Neural progenitor cell (in vitro differentiated cells): ENCODE measurements around the gene RARRES2. TPM values are rescaled to one million over a fixed set of nuclear protein-coding genes. Genes with fewer than 3 reads are reported as not detected.

ENCODE experiments used
- DNase-seq: peaks from one replicate; pipeline ENCODE4 v3.0.0-alpha.2; 2016; ENCODE audit warnings: low spot score
- H2AFZ ChIP-seq: fragments of 200-600 bp; sonication (generic); replicated peaks from 2 replicates; pipeline ENCODE4 v1.6.1; 2016; ENCODE audit warnings: antibody characterized with exemption
- H3F3A ChIP-seq: fragments of 200-600 bp; sonication (generic); 2 replicates; pipeline ENCODE4 v1.6.1; 2016; ENCODE audit warnings: antibody characterized with exemption, low read depth
- H3K27ac ChIP-seq: fragments of 200-600 bp; sonication (generic); 2 replicates; pipeline ENCODE4 v1.5.1; 2016; ENCODE audit warnings: mild to moderate bottlenecking
- H3K27me3 ChIP-seq: fragments of 200-600 bp; sonication (generic); 2 replicates; pipeline ENCODE4 v1.6.1; 2016; ENCODE audit warnings: mild to moderate bottlenecking, moderate library complexity
- H3K36me3 ChIP-seq: fragments of 200-600 bp; sonication (generic); 2 replicates; pipeline ENCODE4 v1.5.1; 2016
- H3K4me1 ChIP-seq: fragments of 200-600 bp; sonication (generic); 2 replicates; pipeline ENCODE4 v1.6.1; 2016; ENCODE audit warnings: mixed run types
- H3K4me2 ChIP-seq: fragments of 200-600 bp; sonication (generic); 2 replicates; pipeline ENCODE4 v1.6.1; 2016
- H3K4me3 ChIP-seq: fragments of 200-600 bp; sonication (generic); 2 replicates; pipeline ENCODE4 v1.5.1; 2016
- H3K79me2 ChIP-seq: fragments of 200-600 bp; sonication (generic); 2 replicates; pipeline ENCODE4 v1.6.1; 2016; ENCODE audit warnings: low read depth
- H3K9ac ChIP-seq: fragments of 200-600 bp; sonication (generic); 2 replicates; pipeline ENCODE4 v1.6.1; 2016
- H3K9me3 ChIP-seq: fragments of 200-600 bp; sonication (generic); 2 replicates; pipeline ENCODE4 v1.5.1; 2016; ENCODE audit warnings: low read depth
- H4K20me1 ChIP-seq: fragments of 200-600 bp; sonication (generic); 2 replicates; pipeline ENCODE4 v1.6.1; 2016; ENCODE audit warnings: low read depth
- H3K27ac Mint-ChIP-seq: 3 replicates; pipeline ENCODE4 v1.8.0; 2021; ENCODE audit warnings: mixed read lengths
- H3K27me3 Mint-ChIP-seq: 2 replicates; pipeline ENCODE4 v1.8.0; 2022; ENCODE audit warnings: low read depth, mild to moderate bottlenecking, inconsistent platforms, moderate library complexity, mixed read lengths; ENCODE audit not compliant: insufficient read depth
- H3K36me3 Mint-ChIP-seq: 3 replicates; pipeline ENCODE4 v1.8.0; 2021; ENCODE audit warnings: mixed read lengths
- H3K4me1 Mint-ChIP-seq: 3 replicates; pipeline ENCODE4 v1.8.0; 2021; ENCODE audit warnings: mixed read lengths
- H3K4me3 Mint-ChIP-seq: 3 replicates; pipeline ENCODE4 v1.8.0; 2021; ENCODE audit warnings: mild to moderate bottlenecking, moderate library complexity, mixed read lengths
- H3K9me3 Mint-ChIP-seq: 3 replicates; pipeline ENCODE4 v1.8.0; 2020; ENCODE audit warnings: mixed read lengths
- EZH2 ChIP-seq: fragments of 200-600 bp; sonication (generic); IDR thresholded peaks from 2 replicates; pipeline ENCODE4 v1.6.1; 2017; ENCODE audit warnings: antibody characterized with exemption, mild to moderate bottlenecking, moderate library complexity
- EZH2phosphoT487 ChIP-seq: fragments of 200-600 bp; sonication (generic); IDR thresholded peaks from 2 replicates; pipeline ENCODE4 v1.6.1; 2017; ENCODE audit warnings: antibody characterized with exemption
- total RNA-seq: library from RNA; depleted of rRNA; stranded (reverse); fragments of >200 nt; gene quantifications from 2 replicates; pipeline ENCODE4 v1.2.3, GENCODE V29; 2015; ENCODE audit warnings: low replicate concordance
- TF ChIP-seq, protein P1 (sequence below): fragments of 200-600 bp; sonication (generic); IDR thresholded peaks from 2 replicates; pipeline ENCODE4 v1.5.1; 2017; ENCODE audit warnings: antibody characterized with exemption, mild to moderate bottlenecking

The RARRES2 gene
- total RNA-seq, 1 donor from 2014 or later = 0.19 TPM

DNA sequence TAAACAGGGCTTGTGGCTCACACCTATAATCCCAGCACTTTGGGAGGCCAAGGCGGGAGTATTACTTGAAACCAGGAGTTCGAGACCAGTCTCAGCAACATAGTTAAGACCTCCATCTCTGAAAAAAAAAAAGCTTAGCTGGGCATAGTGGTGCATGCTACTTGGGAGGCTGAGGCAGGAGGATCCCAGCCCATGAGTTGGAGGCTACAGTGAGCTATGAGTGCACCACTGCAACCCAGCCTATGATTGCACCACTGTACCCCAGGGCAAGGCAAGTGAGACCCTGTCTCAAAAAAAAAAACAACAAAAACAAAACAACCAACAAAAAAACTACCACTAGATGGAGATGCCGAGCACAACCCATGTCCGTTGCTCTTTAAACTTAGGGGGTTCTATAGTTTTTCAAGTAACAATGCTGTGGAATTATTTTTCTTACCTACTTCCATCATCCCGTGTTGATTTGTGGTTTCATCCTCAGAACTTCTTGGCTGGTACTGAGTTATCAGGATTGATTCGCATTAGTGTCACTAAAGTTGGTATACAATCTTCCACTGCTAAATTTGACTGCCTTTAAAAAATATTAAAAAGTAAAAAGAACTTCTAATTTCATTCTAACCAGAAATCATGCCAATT is 15.0 kb upstream of the RARRES2 start:
- Histone ChIP-seq H3K27ac (no peak overlapping the region), H4K20me1 (no peaks in the 10 kb centered on the region), H3K9me3 (no peaks in the 10 kb centered on the region), H3K4me2 (no peak overlapping the region), H3K4me3 (no peak overlapping the region), H3K27me3 (no peaks in the 10 kb centered on the region), H3F3A (peaks cover 18% of the 10 kb centered on the region), H3K36me3 (no peaks in the 10 kb centered on the region), H3K79me2 (no peaks in the 10 kb centered on the region), H3K4me1 (peaks cover 2% of the 10 kb centered on the region), H3K9ac (no peak overlapping the region), H2AFZ (no peak overlapping the region)
- Mint-ChIP-seq H3K4me1 (peaks cover 19% of the 10 kb centered on the region), H3K36me3 (no peaks in the 10 kb centered on the region), H3K9me3 (peaks cover 2% of the 10 kb centered on the region), H3K4me3 (no peak overlapping the region), H3K27ac (no peak overlapping the region), H3K27me3 (peaks cover 20% of the 10 kb centered on the region)
- peak; percentile 62 for DNase-seq
- TF ChIP-seq EZH2 (no peak), EZH2phosphoT487 (no peak)
- TF ChIP-seq, protein P1, sequence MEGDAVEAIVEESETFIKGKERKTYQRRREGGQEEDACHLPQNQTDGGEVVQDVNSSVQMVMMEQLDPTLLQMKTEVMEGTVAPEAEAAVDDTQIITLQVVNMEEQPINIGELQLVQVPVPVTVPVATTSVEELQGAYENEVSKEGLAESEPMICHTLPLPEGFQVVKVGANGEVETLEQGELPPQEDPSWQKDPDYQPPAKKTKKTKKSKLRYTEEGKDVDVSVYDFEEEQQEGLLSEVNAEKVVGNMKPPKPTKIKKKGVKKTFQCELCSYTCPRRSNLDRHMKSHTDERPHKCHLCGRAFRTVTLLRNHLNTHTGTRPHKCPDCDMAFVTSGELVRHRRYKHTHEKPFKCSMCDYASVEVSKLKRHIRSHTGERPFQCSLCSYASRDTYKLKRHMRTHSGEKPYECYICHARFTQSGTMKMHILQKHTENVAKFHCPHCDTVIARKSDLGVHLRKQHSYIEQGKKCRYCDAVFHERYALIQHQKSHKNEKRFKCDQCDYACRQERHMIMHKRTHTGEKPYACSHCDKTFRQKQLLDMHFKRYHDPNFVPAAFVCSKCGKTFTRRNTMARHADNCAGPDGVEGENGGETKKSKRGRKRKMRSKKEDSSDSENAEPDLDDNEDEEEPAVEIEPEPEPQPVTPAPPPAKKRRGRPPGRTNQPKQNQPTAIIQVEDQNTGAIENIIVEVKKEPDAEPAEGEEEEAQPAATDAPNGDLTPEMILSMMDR = peak; percentile 80

DNA sequence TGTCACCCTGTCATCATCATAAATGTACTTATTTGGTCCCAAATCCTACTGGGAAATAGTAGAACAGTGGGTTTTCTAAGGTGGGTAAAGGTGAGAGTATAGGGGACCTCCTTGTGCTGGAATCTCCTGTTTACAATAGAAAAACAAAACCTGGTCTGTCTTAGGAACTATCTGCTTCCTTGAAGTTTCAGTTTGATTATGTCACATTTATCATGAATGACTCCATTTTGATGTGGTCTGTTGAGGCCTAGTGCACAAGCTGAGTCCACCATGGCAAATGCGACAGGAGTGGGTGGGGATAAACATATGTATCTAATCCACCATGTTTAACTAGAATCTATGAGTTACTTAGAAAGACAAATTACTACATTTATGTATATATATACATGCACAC is 14.2 kb upstream of the RARRES2 start:
- Histone ChIP-seq H3K9ac (no peak overlapping the region), H3K27me3 (no peaks in the 10 kb centered on the region), H2AFZ (no peak overlapping the region), H4K20me1 (no peaks in the 10 kb centered on the region), H3K36me3 (no peaks in the 10 kb centered on the region), H3K79me2 (no peaks in the 10 kb centered on the region), H3F3A (peaks cover 18% of the 10 kb centered on the region), H3K27ac (no peak overlapping the region), H3K4me2 (no peak overlapping the region), H3K4me1 (no peaks in the 10 kb centered on the region), H3K9me3 (no peaks in the 10 kb centered on the region), H3K4me3 (no peak overlapping the region)
- H3K9me3 Mint-ChIP-seq = peaks cover 2% of the 10 kb centered on the region
- H3K4me1 Mint-ChIP-seq = peaks cover 14% of the 10 kb centered on the region
- no peaks in the 10 kb centered on the region for H3K36me3 Mint-ChIP-seq
- TF ChIP-seq EZH2phosphoT487 = no peak
- TF ChIP-seq, protein P1 = no peak
- H3K27me3 Mint-ChIP-seq = peaks cover 20% of the 10 kb centered on the region
- no peak overlapping the region for H3K27ac Mint-ChIP-seq
- H3K4me3 Mint-ChIP-seq = no peak overlapping the region
- no peak for DNase-seq

- Histone ChIP-seq H3K4me2 (no peak overlapping the region), H3K9me3 (no peaks in the 10 kb centered on the region), H4K20me1 (no peaks in the 10 kb centered on the region), H3F3A (no peaks in the 10 kb centered on the region), H3K79me2 (no peaks in the 10 kb centered on the region), H3K27ac (no peak overlapping the region), H3K9ac (no peak overlapping the region), H2AFZ (no peak overlapping the region), H3K36me3 (no peaks in the 10 kb centered on the region), H3K4me3 (no peak overlapping the region), H3K4me1 (no peaks in the 10 kb centered on the region), H3K27me3 (no peaks in the 10 kb centered on the region)
- Mint-ChIP-seq H3K4me1 (peaks cover 9% of the 10 kb centered on the region), H3K27me3 (peaks cover 7% of the 10 kb centered on the region), H3K36me3 (no peaks in the 10 kb centered on the region), H3K27ac (no peak overlapping the region), H3K9me3 (peaks cover 2% of the 10 kb centered on the region), H3K4me3 (no peak overlapping the region)
- no peak for TF ChIP-seq EZH2phosphoT487
- TF ChIP-seq, protein P1 = no peak
- no peak for TF ChIP-seq EZH2
- no peak for DNase-seq
Observed at GRCh38 chr7:150351587-150352194, 10.3 kb upstream of the RARRES2 start.
